Lung microvascular endothelial cell (primary cell): ENCODE results near the gene SUZ12. TPM values are rescaled to one million over a fixed set of nuclear protein-coding genes. Genes with fewer than 3 reads are reported as not detected.
A peak's percentile ranks its signal among the peaks of the same experiment; 100 is the strongest.
"Not testable (repeated sequence)": the region's sequence is repeated elsewhere in the genome, so short reads cannot be mapped to it uniquely, and the experiment has no call there.

Experiments used
- DNase-seq, 2 donors: peaks; one replicate each; pipeline versions ENCODE4 v3.0.0 to v3.0.0-alpha.2; 2010; ENCODE audit warnings: low read depth in 2 of 2
- total RNA-seq: library from RNA; depleted of rRNA; stranded (reverse); fragments of >200 nt; gene quantifications from 2 replicates; pipeline ENCODE4 v1.2.1, GENCODE V29; 2014

Gene SUZ12
- total RNA-seq, result 13.7 and 17.5 TPM in 2 replicates

- DNase-seq, result peak; percentile 81 to 86
Observed at GRCh38 chr17:31936615-31937609, at the start of gene SUZ12. Gene SUZ12, plus strand, starts transcription at chr17:31937007. Its CDS starts 240 bp downstream, at chr17:31937247.

- no peak for DNase-seq
Observed at GRCh38 chr17:31888124-31888523, 48.7 kb upstream of the SUZ12 start.

- peak; percentile 38 to 40 for DNase-seq
Observed at GRCh38 chr17:31900877-31901276, 35.9 kb upstream of the SUZ12 start.

GRCh38 chr17:31902693-31903092 lies 34.1 kb upstream of the SUZ12 start:
- DNase-seq, result no peak

- DNase-seq, result no peak
Observed at GRCh38 chr17:31903401-31903800, 33.4 kb upstream of the SUZ12 start.

GRCh38 chr17:31907342-31907962 lies 29.4 kb upstream of the SUZ12 start:
- peak; percentile 46 to 92 for DNase-seq

GRCh38 chr17:31908386-31908785 lies 28.4 kb upstream of the SUZ12 start:
- no peak for DNase-seq

- DNase-seq, result peak; percentile 32 to 47
Observed at GRCh38 chr17:31912705-31913104, 24.1 kb upstream of the SUZ12 start.

GRCh38 chr17:31915456-31916100 lies 21.2 kb upstream of the SUZ12 start:
- peak in 1 of 2 donors; percentile 7 for DNase-seq

- no peak for DNase-seq
Observed at GRCh38 chr17:31916491-31917064, 20.2 kb upstream of the SUZ12 start.

- DNase-seq, result no peak
Observed at GRCh38 chr17:31917065-31917529, 19.7 kb upstream of the SUZ12 start.

GRCh38 chr17:31917721-31918120 lies 19.1 kb upstream of the SUZ12 start:
- DNase-seq, result not testable (repeated sequence)

- DNase-seq, result peak in 1 of 2 donors; percentile 10
Observed at GRCh38 chr17:31918701-31919128, 18.1 kb upstream of the SUZ12 start.

GRCh38 chr17:31919802-31920525 lies 16.8 kb upstream of the SUZ12 start:
- DNase-seq, result no peak

- DNase-seq, result no peak
Observed at GRCh38 chr17:31926100-31926729, 10.6 kb upstream of the SUZ12 start.

- no peak for DNase-seq
Observed at GRCh38 chr17:31931756-31932155, 5.1 kb upstream of the SUZ12 start.

- DNase-seq, result no peak
Observed at GRCh38 chr17:31935512-31935911, 1.3 kb upstream of the SUZ12 start.

- peak in 1 of 2 donors; percentile 5 for DNase-seq
Observed at GRCh38 chr17:31937926-31938641, 1.3 kb downstream of the SUZ12 start.

GRCh38 chr17:31941916-31942315 lies 5.1 kb downstream of the SUZ12 start:
- not testable (repeated sequence) for DNase-seq

GRCh38 chr17:31942396-31942795 lies 5.6 kb downstream of the SUZ12 start:
- DNase-seq, result not testable (repeated sequence)
